ENCODE data around the gene PTGES3L.
"Not testable (repeated sequence)": the region's sequence is repeated elsewhere in the genome, so short reads cannot be mapped to it uniquely, and the experiment has no call there.

The PTGES3L gene

DNA sequence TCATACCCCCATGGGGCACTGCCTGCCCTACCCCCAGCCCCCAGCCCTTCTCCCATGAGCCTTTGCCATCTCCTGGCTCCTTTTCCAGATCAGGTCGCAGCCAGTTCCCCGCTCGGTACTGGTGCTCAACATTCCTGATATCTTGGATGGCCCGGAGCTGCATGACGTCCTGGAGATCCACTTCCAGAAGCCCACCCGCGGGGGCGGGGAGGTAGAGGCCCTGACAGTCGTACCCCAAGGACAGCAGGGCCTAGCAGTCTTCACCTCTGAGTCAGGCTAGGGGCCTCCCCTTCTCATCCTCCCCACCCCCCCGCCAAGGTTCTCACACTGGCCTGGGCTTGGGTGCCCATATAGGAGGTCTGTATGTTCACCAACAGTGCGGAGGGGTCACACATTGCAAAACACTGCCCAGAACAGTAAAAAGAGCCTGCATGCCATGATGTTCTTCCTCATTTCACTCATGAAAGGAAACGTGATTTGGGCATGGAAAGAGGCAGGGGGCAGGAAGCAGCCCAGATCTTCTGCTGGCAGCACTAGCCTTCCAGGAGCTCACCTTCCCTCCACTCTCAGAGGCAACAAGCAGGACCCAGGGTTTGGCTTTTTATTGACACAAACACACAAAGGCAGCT, 34.3 kb upstream of the PTGES3L start:
- no peak for DNase-seq

DNA sequence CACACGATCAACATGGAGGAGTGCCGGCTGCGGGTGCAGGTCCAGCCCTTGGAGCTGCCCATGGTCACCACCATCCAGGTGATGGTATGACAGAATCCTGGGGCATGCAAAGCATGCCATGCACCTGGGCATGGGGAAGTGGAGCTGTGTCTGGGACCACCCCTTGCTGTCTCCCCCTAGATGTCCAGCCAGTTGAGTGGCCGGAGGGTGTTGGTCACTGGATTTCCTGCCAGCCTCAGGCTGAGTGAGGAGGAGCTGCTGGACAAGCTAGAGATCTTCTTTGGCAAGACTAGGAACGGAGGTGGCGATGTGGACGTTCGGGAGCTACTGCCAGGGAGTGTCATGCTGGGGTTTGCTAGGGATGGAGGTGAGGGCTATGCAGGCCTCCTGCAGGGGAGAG, 33.4 kb upstream of the PTGES3L start:
- DNase-seq: no peak

DNA sequence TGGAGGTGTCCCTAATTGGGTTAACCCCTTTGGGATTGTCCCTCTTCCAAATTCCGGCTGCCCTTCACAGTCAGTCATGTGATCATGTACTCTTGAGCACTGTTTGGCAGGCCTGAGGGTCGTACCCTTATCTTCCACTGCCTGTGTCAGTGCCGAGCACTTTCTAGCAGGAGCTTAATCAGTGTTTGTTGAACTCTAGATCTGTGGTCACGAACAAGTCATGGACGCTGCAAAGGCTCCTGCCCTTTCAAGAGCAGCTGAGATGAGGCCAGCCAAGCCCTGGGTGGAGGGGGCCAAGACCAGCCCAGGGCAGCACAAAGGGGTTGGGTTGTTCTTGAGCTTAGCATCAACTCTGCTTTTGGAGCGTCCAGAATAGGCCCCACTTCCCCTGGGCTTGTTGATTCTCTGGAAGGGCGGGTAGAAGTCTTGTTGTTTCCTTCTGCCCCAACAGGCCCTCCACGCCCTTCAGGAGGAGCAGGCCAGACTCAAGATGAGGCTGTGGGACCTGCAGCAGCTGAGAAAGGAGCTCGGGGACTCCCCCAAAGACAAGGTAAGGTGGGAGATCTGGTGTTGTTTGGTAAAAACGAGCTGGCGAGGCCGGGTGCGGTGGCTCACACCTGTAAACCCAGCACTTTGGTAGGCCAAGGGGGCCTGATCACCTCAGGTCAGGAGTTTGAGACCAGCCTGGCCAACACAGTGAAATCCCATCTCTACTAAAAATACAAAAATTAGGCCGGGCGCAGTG, 32.0 kb upstream of the PTGES3L start:
- DNase-seq: no peak

DNA sequence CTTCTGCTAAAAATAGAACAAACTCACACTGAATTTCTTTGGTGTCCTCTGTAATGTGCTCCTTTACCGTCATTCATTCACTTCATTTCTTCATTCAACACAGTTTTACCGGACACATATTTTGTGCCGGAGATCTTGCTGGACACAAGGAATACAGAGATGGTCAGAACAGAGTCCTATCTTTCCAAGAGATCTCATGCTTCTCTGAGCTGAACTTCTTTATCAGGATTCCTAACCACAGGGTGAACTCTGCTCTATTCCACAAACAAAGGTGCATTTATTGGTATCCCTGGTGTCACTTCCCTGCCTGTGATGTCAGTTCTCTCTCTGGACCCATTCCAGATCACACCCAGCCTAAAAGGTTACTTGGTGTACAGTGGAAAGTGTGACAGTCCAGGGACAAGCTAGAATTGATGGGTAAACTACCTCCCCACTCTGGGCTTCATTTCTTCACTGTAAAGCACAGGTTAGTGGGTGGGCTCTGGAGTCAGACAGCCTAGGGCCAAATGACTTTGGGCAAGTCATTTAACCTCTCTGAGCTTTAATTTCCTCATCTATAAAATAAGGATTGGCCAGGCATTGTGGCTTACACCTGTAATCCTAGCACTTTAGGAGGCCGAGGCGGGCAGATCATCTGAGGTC, 30.9 kb upstream of the PTGES3L start:
- no peak for DNase-seq

DNA sequence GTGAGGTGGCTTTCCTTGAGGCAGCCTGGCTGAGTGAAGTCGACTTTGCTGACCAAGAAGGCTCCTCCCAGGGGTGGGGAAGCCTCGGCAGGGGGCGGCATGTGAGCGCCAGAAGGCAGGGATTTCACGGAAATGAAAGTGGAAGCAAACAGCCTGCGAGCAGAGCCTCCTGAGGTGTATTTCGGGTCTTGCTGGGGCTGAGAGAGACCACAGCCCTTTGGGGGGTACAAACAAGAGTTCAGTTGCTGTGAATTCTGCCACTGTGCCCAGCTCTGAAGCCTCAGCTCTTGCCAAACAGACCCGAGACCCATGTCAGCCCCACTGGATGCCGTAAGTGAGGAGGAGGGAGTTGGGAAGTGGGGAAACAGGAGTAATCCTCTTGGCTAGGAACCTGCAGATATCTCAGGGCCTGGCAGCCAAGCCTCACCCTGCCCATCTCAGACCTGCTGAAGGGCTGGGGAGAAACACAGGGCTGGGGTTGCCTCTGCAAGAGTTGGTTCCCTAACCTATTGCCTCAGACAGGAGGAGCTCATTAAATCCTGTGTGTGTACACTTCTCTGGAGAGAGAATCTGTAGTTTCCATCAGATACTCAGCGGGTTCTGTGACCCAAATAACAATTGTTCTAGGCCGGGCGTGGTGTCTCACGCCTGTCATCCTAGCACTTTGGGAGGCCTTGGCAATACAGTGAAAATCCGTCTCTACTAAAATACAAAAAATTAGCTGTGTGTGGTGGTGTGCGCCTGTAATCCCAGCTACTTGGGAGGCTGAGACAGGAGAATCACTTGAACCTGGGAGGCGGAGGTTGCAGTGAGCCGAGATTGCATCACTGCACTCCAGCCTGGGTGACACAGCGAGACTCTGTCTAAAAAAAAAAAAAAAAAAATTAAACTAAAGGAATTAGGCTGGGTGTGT, 27.0 kb upstream of the PTGES3L start, which contains the start of gene IFI35:
TSS of gene IFI35 (plus strand) at position 146 of the 913 bp plus-strand sequence. CDS start at position 310, 164 bp downstream.
- peak; percentile 60 for DNase-seq

DNA sequence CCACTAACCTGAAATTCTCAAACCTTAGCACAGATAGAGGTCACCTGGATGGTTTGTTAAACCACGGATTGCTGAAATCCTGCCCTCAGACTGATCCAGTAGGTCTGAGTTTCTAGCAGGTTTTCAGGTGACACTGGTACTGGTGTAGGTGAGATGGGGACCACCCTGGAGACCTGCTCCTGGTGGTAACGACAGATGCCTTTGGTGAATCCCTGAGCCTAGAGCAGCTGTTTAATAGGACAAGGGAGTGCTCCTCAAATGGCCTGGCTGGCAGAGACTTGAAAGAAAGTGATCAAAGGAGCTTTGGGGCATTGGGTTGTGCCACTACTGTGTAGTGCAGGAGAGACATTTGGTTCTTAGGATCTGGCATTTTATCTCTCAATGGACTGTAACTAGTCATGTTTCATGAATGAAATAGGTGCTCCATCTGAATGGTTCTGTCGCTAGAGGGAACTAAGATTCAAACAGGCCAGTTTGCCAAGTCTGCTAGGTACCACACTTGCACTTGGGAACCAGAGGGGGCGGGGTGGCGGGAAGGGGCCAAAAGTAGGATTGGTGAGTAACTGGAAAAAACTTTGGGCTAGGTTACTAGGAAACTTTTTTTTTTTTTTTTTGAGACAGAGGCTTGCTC, 23.8 kb upstream of the PTGES3L start:
- no peak for DNase-seq

DNA sequence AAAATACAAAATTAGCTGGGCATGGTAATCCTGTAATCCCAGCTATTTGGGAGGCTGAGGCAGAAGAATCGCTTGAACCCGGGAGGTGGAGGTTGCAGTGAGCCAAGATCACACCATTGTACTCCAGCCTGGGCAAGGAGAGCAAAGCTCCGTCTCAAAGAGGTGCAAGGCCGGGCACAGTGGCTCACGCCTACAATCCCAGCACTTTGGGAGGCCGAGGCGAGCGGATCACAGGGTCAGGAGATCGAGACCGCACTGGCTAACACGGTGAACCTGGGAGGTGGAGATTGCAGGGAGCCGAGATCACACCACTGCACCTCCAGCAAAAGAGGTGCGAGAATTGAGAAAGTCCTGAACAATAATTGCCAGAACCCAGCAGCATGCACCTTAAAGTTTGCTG, 21.0 kb upstream of the PTGES3L start:
- not testable (repeated sequence) for DNase-seq

DNA sequence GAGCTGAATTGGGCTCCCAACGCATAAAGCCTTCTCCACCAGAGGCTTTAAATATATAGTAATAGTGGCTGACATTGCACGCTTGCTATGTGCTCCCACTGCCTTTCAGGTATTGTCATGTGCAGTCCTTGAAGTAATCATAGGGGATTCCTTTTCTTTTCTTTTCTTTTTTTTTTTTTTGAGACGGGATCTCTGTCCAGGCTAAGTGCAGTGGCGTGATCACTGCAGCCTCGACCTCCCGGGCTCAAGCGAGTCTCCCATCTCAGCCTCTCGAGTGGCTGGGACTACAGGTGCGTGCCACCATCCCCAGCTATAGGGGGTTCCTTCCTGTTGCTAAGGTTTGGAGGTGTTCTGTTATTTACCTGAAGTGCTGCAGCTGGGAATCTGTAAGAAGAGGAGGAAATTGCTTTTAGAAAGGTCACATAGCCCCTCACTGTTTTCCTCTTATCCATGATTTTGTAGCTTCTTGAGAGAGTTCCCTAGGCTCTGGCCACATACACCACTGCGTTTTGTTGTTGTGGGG, 19.2 kb upstream of the PTGES3L start:
- no peak for DNase-seq

DNA sequence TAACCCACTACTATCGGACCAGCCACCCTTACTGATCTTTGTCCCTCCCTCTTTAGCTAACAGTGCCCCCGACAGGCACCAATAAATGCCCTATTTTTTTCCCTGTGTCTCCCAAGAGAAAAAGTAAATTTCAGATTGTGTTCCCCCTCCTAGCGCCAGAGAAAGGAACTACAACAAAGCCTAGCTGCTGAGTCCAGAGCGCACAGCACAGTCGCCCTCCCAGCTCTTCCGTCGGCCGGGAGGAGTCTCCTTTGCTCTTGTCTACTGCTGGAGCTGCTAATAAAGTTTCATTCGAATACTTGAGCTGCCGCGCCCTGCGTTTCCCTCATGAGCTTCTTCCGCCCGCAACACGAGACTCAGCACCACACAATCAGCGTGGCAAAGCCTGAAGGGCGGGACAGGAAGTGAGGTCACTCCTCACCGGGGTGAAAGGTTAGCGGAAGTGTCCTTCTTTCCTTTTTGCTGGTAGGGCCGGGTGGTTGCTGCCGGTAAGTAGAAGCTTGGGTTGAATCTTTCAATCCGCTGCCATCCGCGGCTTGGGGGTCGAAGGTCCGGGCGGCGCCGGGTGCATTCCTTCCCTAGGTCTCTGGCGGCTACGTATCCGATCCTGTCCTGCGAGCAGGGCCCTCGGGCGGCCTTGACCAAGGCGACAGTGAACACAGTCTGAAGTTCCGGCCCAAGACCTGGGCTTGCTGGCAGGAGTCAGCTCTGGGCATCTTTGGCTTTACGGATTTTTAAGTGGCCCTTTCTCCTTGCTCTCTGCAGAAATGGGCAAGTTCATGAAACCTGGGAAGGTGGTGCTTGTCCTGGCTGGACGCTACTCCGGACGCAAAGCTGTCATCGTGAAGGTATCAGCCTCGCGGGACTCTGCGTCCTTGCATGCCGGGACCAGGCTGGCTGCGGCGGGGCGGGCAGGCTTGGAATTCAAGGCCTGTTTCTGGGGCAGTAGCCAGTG, 18.4 kb upstream of the PTGES3L start, which contains the start of gene RPL27:
TSS of gene RPL27 (plus strand) at position 436 of the 955 bp plus-strand sequence. CDS start at position 768, 332 bp downstream.
- DNase-seq: peak; percentile 100

DNA sequence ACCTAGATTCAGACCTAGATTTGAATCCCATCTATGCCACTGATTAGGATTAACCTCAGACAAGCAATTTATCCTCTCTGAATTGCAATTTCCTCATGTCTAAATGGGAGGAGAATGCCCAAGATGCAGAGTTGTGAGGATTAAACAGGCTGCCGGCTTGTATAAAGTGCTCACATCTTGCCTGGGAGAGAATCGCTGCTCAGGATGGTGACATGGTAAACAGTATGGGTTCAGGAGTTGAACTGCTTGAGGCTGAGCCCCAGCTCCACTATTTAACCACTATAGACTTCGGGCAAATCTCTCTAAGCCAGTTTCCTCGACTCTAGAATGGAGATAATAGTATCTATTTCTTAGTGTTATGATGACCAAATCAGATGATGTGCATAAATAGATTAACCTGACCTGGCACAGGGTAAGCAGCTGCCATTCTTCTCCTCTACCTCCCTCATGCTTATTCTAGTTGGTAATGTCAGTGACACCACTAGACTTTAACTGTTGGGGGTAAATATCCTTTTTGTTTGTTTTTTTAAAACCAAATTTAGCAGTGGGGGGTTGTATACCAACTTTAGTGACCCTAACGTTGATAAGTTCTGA, 17.6 kb upstream of the PTGES3L start:
- no peak for DNase-seq

DNA sequence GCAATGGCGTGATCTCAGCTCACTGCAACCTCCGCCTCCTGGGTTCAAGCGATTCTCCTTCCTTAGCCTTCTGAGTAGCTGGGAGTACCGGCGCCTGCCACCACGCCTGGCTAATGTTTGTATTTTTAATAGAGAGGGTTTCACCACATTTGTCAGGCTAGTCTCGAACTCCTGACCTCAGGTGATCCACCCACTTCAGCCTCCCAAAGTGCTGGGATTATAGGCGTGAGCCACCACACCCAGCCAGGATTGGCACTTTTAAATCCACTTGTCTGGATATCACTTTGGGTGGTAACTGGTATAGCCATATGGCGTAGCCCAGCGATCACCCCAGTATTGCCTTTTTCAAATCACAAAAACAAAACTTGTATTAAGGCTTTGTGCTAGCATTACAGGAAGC, 14.0 kb upstream of the PTGES3L start:
- DNase-seq: not testable (repeated sequence)

DNA sequence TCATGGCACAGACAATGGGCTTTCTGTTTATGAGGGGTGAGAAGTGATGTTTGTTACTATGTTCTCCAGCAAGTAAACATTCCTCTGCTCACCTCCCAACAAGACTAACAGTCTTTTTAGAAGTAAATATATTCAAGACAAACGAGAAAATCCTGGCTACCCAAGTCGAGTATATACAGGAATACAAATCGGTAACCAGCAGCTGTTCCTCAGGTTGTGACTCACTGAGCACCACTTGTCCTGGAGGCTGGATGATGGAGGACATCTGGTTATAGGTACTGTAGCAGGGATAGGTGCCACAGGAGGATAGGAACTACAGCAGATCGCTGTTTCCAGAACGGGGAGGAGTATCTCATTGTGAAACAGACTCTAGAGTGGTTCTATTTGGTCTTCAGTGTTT, 13.0 kb upstream of the PTGES3L start:
- no peak for DNase-seq

DNA sequence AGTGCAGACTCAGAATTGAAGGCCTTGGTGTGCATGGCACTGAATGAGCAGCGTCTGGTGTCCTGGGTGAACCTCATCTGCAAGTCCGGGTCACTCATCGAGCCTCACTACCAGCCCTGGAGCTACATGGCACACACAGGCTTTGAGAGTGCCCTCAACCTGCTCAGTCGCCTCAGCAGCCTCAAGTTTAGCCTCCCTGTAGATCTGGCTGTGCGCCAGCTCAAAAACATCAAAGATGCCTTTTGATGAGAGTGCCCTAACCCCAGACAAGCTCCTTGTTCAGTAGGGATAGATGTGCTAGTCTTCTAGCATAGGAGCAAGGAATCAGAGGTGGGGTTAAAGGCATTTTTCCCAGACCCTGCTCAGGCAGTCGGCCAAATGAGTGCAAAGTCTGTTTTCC, 11.6 kb upstream of the PTGES3L start:
- DNase-seq: no peak

DNA sequence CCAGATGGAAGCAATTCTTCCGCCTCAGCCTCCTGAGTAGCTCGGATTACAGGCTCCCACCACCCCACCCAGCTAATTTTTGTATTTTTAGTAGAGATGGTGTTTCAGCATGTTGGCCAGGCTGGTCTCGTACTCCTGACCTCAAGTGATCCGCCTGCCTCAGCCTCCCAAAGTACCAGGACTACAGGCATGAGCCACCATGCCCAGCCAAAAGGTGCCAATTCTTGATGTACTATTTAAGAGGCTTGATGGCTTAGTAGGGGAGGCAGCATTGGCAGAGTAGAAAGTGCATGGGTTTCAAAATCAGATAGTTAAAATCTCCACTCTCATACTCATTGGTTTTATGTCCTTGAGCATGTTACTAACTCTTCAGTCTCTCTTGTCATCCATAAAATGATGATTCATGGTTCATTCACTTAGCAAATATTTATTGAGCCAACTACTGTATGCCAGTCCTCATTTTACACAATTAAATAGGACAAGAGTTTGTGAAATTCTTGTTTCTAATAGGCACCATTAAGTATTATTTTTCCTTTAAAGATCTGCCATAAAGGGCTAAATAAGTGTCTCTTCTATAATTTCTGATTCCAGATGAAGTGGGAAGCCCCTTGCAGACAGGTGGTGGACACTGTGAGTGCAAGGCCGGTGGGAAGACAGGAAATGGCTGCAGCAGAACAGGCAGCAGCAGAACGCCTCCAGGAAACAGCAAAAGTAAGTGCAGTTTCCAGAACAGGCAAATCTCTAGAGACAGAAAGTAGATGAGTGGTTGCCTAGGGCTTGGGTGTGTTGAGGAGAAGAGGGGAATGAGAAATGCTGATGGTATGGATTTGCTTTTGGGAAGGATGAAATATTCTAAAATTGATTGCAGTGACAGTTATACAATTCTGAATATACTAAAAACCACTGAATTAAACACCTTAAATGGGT, 10.1 kb upstream of the PTGES3L start:
- DNase-seq: peak; percentile 18

DNA sequence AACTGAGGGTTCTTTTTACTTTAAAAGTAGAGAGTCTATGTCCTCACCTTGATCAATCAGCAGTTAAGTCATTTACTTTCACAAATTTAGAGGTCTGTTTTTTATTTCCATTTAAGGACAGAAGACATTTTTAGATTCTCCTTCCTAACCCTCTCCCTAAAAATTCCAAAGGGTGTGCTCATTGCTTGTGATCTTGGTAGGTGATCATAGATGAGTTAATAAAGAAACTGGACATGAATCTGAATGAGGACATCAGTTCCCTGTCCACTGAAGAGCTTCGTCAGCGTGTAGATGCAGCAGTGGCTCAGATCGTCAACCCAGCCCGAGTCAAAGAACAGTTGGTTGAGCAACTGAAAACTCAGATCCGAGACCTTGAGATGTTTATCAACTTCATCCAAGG, 9.3 kb upstream of the PTGES3L start:
- DNase-seq: peak; percentile 22

DNA sequence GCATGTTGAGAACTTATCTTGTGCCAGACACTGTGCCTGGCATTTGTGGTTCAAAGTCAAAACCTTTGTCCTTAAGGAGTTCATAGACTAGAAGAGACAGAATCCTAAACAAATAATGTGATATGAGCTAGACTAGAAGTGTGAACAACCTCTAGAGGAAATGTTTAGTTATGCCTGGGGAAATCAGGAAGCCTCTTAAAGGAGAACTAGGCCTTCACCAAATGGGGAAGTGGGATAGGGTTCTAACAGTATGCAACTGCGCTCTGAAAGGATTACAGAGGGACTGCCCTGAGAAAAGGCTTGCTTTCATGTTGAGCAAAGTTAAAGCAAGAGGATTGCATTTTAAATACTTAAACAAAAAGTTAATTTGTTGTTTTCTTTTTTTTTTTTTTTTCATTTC, 5.3 kb upstream of the PTGES3L start:
- no peak for DNase-seq

DNA sequence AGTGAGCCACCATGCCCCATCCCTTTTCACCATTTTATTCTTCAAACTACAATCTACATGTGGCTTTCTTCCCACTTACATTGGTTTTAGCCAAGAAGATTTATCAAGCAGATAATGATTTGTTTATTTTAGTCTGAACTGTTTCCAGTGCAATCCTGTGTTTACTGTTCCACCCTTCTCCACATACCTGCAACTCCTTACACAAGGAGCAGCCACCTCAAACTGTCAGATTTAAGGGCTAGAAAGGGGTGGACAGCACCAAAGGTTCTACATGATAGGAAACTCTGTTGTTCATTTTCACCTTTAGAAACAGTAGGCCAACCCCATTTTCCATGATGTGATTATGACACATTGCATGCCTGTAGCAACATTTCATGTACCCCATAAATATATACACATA, 2.4 kb upstream of the PTGES3L start:
- no peak for DNase-seq

DNA sequence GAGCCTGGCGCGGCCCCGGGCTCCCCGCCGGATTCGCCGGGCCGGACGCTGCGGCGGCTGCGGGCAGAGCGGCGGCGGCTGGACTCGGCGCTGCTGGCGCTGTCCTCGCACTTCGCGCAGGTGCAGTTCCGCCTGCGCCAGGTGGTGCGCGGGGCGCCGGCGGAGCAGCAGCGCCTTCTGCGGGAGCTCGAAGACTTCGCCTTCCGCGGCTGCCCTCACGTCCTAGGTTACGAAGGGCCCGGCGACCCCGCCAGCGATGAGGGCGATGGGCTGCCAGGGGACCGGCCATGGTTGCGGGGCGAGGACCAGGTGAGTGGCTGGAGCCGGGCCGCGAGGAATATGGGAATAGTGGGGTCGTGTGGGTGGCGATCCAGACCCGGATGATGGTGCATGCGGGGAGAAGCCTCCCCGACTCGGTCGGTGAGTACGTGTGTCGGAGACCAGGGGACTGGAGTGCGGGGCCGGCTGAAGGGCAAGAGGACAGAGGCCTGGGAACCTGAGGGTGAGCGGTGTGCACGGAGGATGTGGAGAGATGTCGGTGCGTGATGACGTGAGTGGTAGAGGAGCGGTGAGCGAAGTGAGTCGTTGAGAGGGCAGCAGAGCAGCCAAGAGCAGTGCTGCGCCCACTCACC, 1.0 kb upstream of the PTGES3L start:
- DNase-seq: peak; percentile 44

DNA sequence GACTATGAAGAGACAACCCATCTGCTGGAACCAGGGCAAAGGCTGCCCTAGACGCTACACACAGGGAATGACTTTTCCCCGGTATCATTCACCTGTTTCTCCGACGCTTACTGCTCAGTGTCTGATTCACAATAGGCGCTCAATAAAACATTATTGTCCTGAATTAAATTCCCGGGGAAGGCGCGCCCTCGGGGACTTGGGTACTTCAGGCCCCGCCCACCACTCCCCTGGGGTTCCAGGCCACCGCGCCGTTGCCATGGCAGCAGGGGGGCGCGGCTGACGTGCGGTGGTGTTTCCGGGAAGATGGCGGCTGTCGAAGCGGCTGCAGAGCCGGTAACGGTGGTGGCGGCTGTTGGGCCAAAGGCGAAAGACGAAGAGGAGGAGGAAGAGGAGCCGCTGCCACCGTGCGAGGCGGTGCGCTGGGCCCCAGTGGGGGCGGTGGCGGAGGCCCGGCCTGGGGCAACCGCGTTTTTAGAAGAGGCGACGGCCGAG, 440 bp upstream of the PTGES3L start, which contains the start of gene RUNDC1:
TSS of gene RUNDC1 (plus strand) at position 292 of the 492 bp plus-strand sequence. CDS start at position 304, 12 bp downstream.
- peak; percentile 77 for DNase-seq

All from kidney glomerular epithelial cell (primary cell).